Measurements from ENCODE around the gene NCAPH2. TPM values are rescaled to one million over a fixed set of nuclear protein-coding genes. Genes with fewer than 3 reads are reported as not detected.
A peak's percentile ranks its signal among the peaks of the same experiment; 100 is the strongest.

Gene NCAPH2
- total and polyA plus RNA-seq, 2 of the 8 experiments (the other 6 are each of a cell fraction or from before 2014, with no cell fraction given) = 62.2 to 81.6 TPM

GRCh38 chr22:50542416-50542927, 34.4 kb downstream of the NCAPH2 start:
- Histone ChIP-seq H3K14ac (ENCODE audit: insufficient read length) (no peak overlapping the region), H3K79me1 (ENCODE audit: low read depth, low read length) (no peaks in the 10 kb centered on the region), H3K79me2 (ENCODE audit: control insufficient read depth in 1 of 2, insufficient read depth in 2 of 2, low read length in 2 of 2) (no peaks in the 10 kb centered on the region), H3K27ac (ENCODE audit: low read depth, low read length) (no peak overlapping the region), H3K9me3 (ENCODE audit: insufficient read depth in 2 of 2, low read depth in 1 of 2, low read length in 1 of 2) (no peaks in the 10 kb centered on the region), H3K23me2 (ENCODE audit: low read depth, low read length) (no peaks in the 10 kb centered on the region), H3K27me3 (replicated peaks in 1 of 4; ENCODE audit: control insufficient read depth in 3 of 4, extremely low read depth in 1 of 4, insufficient read depth in 3 of 4, low read length in 3 of 4) (peaks cover 0 to 10% (median 6%) of the 10 kb centered on the region in 4 experiments; a peak in 5 of 7 replicates), H4K8ac (ENCODE audit: extremely low read depth, insufficient read depth, low read length) (no peak overlapping the region; the same call in 1 of the 2 replicates), H3K4me3 (ENCODE audit: extremely low read depth in 1 of 4, insufficient read depth in 2 of 4, low read depth in 3 of 4, low read length in 4 of 4) (no peak overlapping the region), H4K91ac (replicated peaks; ENCODE audit: insufficient read length, low read length) (no peak overlapping the region), H3K4me1 (replicated peaks in 1 of 4; ENCODE audit: control insufficient read depth in 3 of 4, insufficient read depth in 4 of 4, low read length in 3 of 4) (peaks cover 0 to 2% (median 0%) of the 10 kb centered on the region in 4 experiments; a peak in 1 of 7 replicates), H3K23ac (ENCODE audit: insufficient read length) (no peak overlapping the region), H3K4ac (replicated peaks; ENCODE audit: insufficient read length, low read depth, low read length) (no peak overlapping the region), H2AFZ (ENCODE audit: low read length) (no peak overlapping the region), H3K56ac (replicated peaks; ENCODE audit: insufficient read length, low read depth, low read length) (no peak overlapping the region), H4K20me1 (replicated peaks in 1 of 2; ENCODE audit: control insufficient read depth in 1 of 2, insufficient read depth in 2 of 2, low read length in 2 of 2) (no peaks in the 10 kb centered on the region), H2BK120ac (replicated peaks; ENCODE audit: low read depth, low read length) (no peak overlapping the region), H2BK5ac (ENCODE audit: low read depth, low read length) (no peak overlapping the region), H3K4me2 (ENCODE audit: insufficient read depth in 1 of 2, low read depth in 2 of 2, low read length in 2 of 2) (no peak overlapping the region), H3K36me3 (ENCODE audit: control insufficient read depth in 2 of 4, insufficient read depth in 4 of 4, low read length in 3 of 4) (no peaks in the 10 kb centered on the region), H2AK5ac (ENCODE audit: low read depth, low read length) (no peak overlapping the region), H3K18ac (ENCODE audit: extremely low read depth, low read length) (no peak overlapping the region), H2BK20ac (ENCODE audit: low read length) (no peak overlapping the region), H4K5ac (ENCODE audit: insufficient read length, low read depth, low read length) (no peak overlapping the region), H2BK12ac (ENCODE audit: low read depth, low read length) (no peak overlapping the region), H3K9ac (replicated peaks in 1 of 4; ENCODE audit: extremely low read depth in 1 of 4, low read depth in 3 of 4, low read length in 3 of 4) (no peak overlapping the region), H2BK15ac (ENCODE audit: low read length) (no peak overlapping the region)
- ChIA-PET POLR2A (ENCODE audit: partially characterized antibody) (no interaction called here), CTCF (ENCODE audit: partially characterized antibody) (no interaction called here)
- 91% methylated on average over 19 of the region's 19 CpGs; no CpG with 5 or more reads in 1 of the 2 experiments for WGBS, 2 experiments (ENCODE audit: extremely low coverage in 1 of 2, insufficient coverage in 1 of 2, insufficient read length in 1 of 2, insufficient replicate concordance in 2 of 2, low coverage in 1 of 2, low lambda C conversion rate in 2 of 2, missing lambda C conversion rate in 1 of 2)
- DNase-seq (ENCODE audit: low read depth in 1 of 2, low spot score in 2 of 2) (no peak), FAIRE-seq (peak; percentile 19)
- TF ChIP-seq ATF2 (IDR thresholded peaks at IDR 0.05; ENCODE audit: low read length) (no peak), EGR1 (IDR thresholded peaks at IDR 0.05; ENCODE audit: borderline replicate concordance, low read depth, low read length) (no peak), NRF1 (IDR thresholded peaks at IDR 0.05; ENCODE audit: low read depth, low read length) (no peak), MAX (IDR thresholded peaks at IDR 0.05) (no peak), CHD1 (IDR thresholded peaks at IDR 0.05; ENCODE audit: low read depth, low read length) (no peak), SAP30 (IDR thresholded peaks at IDR 0.05; ENCODE audit: insufficient read depth, insufficient replicate concordance, low read length) (no peak), PHF8 (conservative IDR thresholded peaks at IDR 0.05; ENCODE audit: low read depth, low read length) (no peak), FOSL1 (IDR thresholded peaks at IDR 0.05; ENCODE audit: insufficient read depth, low read depth, low read length) (no peak), RXRA (IDR thresholded peaks at IDR 0.05; ENCODE audit: insufficient read depth, low read depth, low read length) (no peak), TBP (IDR thresholded peaks at IDR 0.05; ENCODE audit: low read depth, low read length) (no peak), CEBPB (IDR thresholded peaks at IDR 0.05; ENCODE audit: low read depth, low read length) (no peak), SP1 (IDR thresholded peaks at IDR 0.05; ENCODE audit: low read depth, low read length) (no peak)

Data from H1 (cell line).